IPS DF 19.7 (cell line): ENCODE data around the gene TPR.
A peak's percentile ranks its signal among the peaks of the same experiment; 100 is the strongest.
"Not testable (repeated sequence)": the region's sequence is repeated elsewhere in the genome, so short reads cannot be mapped to it uniquely, and the experiment has no call there.

ENCODE experiments used
- DNase-seq: peaks from one replicate; pipeline ENCODE4 v3.0.0-alpha.2; 2013; ENCODE audit warnings: low read depth, low spot score

TPR gene

DNA sequence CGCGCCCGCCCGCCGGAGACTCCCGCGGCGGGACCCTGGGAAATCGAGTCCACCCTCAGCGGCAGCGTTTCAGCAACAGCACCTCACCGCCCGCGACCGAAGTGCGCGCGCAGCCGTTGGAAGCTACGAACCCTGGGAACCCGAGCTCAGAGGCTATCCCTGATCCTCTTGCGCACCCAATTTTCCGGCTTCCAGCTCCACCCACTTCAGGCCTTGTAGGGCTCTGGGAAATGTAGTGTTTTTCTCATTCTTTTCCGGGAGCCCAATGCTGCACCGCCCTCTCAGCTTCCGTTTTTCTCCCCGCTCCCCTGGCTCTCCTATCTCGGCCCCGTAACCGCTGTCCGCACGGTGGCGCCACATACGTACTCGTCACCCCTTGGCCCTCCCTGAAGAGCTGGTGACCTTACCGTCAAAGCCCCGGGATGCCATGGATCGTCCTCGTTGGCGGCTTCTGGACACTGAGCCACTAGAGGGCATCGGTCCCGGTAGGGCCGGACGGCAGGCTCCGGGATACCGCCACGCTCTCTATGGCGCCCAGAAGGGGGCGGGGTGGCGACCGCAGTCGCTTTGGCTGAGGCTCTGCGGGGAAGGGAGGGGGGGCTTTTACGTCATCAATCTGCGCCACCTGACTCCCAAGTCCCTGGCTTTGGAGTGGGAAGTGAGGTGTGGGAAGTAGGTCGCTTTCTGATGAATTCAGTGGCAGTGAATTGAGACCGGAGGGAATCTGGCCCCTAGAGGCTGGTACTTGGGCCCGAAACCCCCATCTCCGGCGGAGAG lies at the start of gene TPR, which contains the start of gene ODR4:
Gene TPR, minus strand, starts transcription at position 102 of the 777 bp plus-strand sequence. CDS start 225 bp downstream, outside the sequence.
Gene ODR4, plus strand, starts transcription at position 687 of the 777 bp plus-strand sequence. CDS start 3,948 bp downstream, outside the sequence.
- DNase-seq: peak; percentile 97

DNA sequence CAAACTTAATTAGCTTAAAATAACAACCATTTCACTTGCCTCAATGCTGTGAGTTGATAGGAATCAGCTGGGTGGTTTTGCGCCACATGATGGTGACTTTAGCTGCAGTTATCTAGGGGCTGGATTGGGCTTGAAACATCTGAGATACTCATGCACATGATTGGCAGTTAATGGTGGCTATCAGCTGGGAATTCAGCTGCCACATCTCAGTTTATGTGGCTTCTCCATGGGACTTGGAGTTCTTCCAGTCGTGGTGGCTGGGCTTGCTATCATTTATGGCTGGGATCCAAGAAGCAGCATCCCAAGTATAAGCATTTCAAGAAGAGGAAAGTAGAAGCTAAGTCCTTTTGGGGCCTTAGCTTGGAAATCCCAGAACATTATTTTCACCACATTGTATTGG lies 49.5 kb upstream of the TPR start:
- no peak for DNase-seq

DNA sequence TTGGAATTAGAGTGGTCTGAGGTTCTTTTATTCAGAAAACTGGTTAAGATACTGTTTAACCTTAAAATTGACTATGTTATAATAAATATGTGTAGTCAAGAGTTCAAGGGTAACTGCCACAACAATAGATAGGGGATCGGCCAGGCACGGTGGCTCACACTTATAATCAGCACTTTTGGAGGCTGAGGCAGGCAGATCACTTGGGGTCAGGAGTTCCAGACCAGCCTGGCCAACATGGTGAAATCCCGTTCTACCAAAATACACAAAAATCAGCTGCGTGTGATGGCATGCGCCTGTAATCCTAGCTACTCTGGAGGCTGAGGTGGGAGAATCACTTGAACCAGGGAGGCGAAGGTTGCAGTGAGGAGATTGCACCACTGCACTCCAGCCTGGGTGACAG lies 46.4 kb upstream of the TPR start:
- no peak for DNase-seq

DNA sequence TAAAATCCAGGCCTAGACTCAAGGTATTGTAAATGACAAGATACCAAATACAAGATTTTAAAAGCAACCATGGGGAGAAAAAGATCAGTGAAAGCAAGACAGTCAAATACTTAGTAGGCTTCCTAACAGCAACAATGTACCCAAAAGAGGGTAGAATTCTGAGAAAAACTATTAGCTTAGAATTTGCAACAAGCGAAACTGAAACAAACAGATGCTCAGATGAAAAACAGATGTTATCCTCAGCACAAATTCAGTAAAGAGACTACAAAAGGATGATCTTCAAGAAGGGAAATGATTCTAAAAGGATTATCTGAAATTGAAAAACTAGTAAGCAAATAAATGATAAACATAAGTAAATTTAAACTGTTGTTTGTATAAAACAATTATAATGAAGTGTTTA lies 45.9 kb upstream of the TPR start:
- no peak for DNase-seq

DNA sequence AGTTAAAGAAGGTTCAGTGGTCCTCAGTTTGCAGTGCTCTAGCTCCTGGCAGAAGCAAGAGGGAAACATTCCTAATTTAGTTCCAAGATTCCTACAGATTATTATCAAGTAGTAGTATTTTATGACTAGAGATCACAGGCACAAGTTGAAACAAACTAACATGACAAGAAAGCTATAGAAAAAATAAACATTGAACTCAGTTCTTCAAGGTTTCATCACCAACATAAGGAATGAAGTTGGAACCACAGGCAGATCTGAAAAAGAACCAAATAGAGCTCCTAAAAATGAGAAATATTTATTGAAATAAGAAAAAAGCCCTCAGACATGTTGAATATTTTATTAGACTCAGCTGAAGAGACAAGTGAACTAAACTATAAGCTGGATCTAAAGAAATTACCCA lies 45.3 kb upstream of the TPR start:
- DNase-seq: no peak

DNA sequence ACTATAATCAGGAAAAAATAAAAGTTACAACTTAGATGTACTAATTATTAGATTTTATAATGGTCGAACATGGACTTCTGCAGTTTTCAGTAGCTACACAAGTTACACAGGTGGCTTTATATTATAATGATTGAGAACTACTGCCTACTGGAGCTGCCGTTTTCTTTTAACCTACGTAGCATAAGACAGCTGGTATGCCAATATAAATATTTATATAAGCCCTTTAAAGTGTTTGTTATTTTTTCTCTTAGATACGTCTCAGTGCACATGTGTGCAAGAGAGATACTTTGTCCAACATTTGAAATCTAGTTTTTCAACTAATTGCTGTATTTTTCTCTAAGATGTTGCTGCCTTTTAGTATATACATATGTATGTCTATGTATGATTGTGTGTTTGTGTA lies 43.5 kb upstream of the TPR start:
- no peak for DNase-seq

DNA sequence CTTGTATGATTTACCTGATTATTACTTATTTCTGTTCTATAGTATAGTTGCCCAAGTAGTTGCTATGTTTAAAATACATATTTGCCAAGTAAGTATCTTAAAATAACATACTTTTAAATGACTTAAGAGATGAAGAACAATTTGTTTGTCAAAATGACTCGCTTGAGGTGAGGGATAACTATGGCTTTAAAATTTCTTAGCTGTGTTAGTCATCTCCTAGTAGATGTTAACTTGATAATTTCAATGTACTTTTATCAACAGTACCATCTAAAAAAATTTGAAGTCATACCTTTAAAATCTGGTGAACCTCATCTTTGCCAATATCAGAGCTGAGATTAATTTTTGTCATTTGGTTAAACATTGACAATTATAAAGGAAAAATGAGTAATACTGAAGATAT lies 38.3 kb upstream of the TPR start:
- no peak for DNase-seq

DNA sequence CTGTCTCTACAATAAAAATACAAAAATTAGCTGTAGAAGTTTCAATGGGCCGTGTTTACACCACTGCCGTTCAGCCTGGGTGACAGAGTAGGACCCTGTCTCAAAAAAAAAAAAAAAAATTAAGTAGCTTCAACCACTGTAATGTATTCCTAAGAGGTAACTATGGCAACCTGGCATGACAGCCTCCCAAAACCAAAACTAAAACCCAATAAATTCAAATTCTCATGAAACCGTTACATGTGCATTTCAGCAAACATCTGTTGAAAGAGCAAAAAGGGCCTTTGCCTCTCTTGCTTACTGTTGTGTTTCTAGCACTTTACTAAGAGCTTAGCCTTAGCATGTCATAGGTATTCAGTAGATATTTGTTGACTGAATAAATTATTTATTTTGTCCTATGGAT lies 34.0 kb upstream of the TPR start:
- DNase-seq: no peak

DNA sequence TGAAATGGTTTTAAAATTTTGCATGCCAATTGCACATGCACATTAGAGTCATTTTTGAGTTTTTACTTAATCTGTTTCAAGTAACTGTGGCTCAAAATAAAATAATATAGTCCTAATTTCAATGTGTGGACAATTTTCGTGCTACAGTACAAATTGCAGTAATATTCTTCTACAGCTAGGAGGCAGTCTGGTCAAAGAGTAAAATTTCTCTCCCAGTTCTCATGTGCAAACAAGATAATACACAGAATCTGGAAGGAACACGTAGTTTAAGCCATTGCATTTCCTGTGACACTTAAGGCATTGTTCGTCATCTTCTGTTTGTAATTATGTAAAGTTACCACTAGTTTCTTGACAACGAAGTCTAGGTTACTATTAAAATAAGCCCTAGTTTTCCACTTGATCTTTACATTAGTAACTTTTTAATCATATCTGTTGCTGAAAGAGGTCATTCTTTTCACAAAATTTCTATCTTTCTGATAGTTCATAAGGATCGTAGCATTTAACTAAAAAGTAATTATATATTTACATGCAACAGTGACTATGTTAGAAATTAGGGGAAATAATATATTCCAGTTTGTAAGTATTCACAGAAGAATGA lies 29.5 kb upstream of the TPR start:
- DNase-seq: no peak

DNA sequence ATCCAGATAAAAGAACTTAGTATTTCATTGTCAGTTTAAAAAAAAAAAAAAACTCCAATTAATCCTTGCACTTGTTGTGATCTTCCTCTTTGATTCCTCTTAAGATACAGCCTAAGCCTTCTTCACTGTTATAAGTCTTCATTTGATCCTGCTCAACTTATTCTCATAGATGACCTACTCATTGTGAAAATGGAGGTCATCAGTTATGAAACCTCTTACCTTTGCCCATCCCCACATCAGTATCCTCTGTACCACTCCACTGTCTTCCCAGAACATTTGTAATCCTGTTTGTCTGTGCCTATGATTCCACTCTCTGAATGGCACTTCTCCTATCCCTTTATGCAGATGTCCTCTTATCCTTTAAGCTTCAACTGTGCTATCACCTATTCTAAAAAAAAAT lies 28.6 kb upstream of the TPR start:
- no peak for DNase-seq

DNA sequence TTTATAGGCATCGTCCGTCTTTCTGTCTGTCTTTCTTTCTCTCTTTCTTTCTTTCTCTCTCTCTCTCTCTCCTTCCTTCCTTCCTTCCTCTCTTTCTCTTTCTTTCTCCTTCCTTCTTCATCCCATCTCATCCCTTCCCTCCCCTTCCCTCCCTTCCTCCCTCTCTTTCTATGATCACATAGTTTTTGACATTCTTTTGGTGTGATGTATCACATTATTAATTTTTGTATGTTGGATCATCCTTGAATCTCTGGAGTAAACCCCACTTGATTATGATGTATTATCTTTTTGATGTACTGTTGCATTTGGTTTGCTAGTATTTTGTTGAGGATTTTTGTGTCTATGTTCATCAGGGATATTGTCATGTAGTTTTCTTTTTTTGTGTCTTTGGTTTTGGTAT lies 26.4 kb upstream of the TPR start:
- DNase-seq: not testable (repeated sequence)

DNA sequence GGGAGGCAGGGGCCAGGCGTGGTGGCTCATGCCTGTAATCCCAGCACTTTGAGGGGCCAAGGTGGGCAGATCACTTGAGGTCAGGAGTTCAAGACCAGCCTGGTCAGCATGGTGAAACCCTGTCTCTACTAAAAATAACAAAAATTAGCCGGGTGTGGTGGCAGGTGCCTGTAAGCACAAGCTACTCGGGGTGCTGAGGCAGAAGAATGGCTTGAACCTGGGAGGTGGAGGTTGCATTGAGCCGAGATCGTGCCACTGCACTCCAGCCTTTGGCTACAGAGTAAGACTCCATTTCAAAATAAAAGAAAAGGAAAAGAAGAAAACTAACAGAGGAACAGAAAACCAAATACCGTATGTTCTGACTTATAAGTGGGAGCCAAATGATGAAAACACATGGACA lies 17.7 kb upstream of the TPR start:
- DNase-seq: not testable (repeated sequence)

DNA sequence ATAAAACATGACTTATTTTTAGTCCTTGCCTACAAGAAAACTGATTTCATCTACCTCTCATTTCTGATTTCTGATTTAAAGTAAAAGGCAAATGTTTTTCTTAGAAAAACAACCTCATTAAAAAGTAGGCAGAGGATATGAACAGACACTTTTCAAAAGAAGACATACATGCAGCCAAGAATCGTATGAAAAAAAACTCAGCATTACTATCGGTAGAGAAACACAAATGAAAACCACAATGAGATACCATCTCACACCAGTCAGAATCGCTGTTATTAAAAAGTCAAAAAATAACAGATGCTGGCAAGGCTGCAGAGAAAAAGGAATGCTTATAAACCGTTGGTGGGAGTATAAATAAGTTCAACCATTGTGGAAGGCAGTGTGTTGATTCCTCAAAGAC lies 16.8 kb upstream of the TPR start:
- DNase-seq: no peak

DNA sequence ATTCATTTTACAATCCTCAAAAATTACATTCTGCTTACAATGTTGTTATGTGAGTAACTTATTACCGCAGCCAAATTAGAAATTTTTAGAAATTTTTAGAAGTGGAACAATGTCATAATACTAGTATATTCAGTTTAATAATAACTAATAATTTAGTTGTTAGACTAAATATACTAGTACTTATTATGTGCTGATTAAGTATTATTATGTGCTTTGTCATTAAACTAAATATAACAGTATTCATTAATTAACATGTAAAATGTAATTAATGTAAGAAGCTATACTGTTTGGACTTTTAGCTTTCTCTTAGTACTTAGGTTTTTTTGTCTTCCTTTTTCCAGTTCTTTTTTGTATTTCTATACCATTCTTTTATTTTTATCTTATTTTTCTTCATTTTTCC lies 15.9 kb upstream of the TPR start:
- no peak for DNase-seq

DNA sequence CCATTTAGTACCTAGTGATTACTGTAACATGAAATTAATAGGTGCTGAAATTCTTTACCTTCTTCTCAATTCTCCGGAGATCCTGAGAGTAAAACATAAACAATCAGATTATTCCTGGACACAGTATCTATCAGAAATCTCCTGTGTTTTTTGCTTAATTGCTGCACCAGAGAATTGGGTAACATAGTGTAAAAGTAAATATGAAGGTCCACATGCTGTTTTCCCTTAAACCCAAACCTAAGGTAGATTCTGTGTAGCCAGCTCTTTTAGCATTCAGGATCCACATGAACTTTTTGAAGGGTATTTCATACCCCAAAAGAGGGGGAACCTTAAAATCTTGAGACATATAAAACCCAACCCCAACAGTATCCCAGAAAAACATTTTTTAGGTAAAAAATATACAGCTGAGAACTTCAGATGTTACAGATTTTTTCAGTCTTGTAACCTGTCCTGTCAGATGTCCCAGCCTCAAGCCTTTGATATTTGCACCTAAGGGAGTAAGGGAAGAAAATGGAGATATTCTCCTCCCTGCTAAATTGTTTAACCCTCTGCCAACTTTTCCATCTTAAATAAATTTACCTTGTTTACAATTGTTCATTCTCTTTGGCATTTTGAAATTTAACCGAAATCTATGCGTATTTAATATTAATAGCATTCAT lies 11.8 kb upstream of the TPR start:
- DNase-seq: no peak

DNA sequence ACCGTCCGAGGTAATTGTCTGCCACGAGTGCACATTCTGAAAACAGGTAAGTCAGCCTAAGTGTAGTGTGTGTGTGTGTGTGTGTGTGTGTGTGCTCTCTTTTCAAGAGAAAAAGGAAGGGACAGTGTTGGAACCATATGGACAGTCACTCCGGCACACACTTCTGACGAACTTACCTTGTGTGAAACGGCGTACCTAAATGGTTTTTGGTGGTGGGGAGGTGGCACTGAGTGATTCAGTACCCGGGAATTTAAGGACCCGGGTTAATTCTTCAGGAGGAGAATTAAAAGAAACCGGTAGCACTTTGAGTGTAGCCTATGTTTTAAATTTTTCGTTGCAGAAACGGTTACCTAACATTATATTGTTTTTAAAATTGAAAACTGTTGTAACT lies 871 bp upstream of the TPR start:
- DNase-seq: no peak

DNA sequence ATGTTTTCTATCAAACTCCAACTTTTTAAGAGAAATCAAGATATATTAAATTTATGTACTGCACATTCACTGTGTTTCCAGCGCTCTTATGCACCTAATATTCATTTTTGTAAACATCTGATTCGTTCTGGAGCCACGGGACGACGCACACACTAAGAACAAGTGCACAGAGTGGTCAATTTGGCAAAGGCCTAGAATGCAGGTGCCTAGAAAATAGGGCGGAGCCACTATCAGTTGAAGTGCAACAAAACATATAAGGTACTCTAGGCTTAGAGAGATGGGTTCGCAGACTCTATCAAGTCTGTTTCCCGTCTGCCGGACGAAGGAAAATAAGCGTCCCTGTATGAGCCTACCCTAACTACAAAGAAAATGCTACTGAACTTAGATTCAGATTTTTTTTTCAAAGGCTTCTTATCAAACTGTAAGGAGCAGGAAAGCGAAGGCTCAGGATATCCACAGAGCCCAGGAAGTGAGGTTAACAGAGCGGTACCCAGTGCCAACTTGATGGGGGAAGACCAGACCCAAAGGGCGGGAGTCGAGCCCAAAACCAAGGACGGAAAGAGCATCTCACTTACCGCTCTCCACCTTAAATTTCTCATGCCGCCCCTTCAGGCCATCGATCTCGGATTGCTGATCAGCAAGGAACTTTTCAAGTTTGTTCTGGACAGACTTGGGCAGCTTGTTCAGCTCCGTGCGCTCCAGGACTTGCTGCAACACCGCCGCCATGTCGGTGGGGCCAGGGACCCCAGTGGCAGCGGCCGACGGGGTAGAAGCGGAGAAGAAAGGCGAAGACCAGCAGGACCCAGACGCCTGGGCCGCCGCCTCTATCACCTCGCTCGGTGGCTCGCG lies 526 bp downstream of the TPR start:
- no peak for DNase-seq

DNA sequence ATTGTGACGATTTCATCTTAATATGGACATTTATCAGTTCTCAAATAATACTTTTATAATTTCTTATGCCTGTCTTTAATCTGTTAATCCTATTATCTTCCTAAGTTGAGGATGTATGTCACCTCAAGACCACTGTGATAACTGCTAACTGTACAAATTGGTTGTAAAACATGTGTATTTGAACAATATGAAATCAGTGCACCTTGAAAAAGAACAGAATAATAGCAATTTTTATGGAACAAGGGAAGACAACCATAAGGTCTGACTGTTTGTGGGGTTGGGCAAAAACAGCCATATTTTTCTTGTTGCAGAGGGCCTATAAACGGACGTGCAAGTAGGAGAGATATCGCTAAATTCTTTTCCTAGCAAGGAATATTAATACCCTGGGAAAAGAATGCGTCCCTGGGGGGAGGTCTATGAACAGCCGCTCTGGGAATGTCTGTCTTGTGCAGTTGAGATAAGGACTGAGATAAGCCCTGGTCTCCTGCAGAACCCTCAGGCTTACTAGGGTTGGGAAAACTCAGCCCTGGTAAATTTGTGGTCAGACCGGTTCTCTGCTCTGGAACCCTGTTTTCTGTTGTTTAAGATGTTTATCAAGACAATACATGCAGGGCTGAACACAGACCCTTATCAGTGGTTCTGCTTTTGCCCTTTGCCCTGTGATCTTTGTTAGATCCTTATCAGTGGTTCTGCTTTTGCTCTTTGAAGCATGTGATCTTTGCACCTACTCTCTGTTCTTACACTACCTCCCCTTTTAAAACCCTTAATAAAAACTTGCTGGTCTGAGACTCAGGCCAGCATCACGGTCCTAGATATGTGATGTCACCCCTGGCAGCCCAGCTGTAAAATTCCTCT lies 27.0 kb downstream of the TPR start:
- DNase-seq: not testable (repeated sequence)

DNA sequence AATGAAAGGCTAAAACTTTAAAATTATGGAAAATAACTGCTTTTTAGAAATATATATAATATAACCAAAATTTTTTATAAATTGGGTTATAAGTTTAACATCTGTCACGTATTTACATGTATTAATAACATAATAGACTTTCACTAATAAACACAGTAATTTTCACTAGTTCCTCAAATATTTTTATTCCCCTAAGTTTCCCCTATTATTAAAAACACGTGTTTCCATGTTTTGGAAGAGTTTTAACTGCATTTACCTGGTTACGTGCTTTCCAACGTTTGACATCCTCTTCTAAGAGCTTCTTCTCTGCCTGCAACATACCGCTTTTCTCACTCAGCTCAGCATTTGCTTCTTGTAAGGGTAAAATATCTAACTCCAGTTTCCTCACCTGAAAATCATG lies 34.3 kb downstream of the TPR start:
- DNase-seq: no peak

DNA sequence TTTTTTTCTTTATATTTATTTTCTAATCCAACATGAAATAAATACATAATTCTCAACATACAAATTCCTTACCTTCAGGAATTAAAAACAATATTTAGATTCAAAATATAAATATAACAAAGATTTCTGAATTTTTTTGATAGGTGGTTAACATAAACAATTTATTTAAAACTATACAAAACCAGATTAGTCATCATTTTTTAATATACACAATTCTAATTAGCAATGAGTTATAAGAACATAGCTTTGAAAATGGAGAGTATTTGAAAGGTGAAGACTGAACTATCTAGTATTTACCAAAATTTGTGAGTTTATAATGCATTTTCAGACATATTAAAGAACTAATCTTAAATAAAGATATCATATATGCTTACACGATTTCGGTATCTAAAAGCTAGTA lies 37.5 kb downstream of the TPR start:
- no peak for DNase-seq

DNA sequence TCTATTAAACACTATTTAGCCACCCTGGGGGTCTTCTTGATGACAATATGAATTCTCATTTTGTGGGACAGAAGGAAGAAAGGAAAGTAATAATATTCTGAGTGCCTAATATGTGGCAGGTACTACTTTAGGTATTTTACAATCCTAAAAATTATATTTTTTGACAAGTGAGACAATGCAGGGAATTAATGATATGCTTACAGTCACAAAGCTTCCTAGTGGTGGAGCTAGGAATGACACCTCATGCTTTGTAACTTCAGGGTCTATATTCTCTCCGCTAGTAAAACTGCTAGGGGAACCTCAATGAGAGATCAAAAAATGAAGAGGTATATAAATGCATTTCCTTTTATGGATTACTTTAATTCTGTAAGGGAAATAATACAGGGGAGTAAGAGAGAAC lies 44.3 kb downstream of the TPR start:
- peak; percentile 5 for DNase-seq
